HCT116 (cell line): ENCODE data around the gene OBSCN. TPM values are rescaled to one million over a fixed set of nuclear protein-coding genes. Genes with fewer than 3 reads are reported as not detected.

Experiments
- ATAC-seq: fragments of 200-7000 bp; cut with Tn5 transposase; 2 replicates; pipeline ENCODE4 v1.9.1; 2020; ENCODE audit warnings: mild to moderate bottlenecking, moderate library complexity
- BruUV-seq: library from RNA; stranded (reverse); fragments of 400-500 nt; replicated peaks from 2 replicates; lab custom pipeline; 2021; lab: Mats Ljungman, UMichigan
- CTCF ChIA-PET: fragments of 300-600 bp; sonication (Branson Sonifier 250); formaldehyde crosslinking; loops from one replicate; lab custom pipeline; 2021; ENCODE audit warnings: antibody characterized with exemption; lab: Charles Lee
- POLR2A ChIA-PET: fragments of 300-600, 350-600 bp; sonication (Branson Sonifier 250); formaldehyde crosslinking; loops from one replicate; lab custom pipeline; 2021; ENCODE audit warnings: antibody characterized with exemption; lab: Charles Lee
- RAD21 ChIA-PET, 2 experiments: fragments of 300-600 bp; sonication (Branson Sonifier 250); formaldehyde crosslinking; loops; one replicate each; lab custom pipeline; 2023; ENCODE audit warnings: low total read pairs in 2 of 2; ENCODE audit not compliant: uncharacterized antibody in 2 of 2, unreplicated experiment in 2 of 2, low non-redundant PET in 1 of 2; lab: Charles Lee
- DNase-seq: peaks from one replicate; pipeline ENCODE4 v3.0.0-alpha.2; 2010; ENCODE audit warnings: low read depth, low spot score
- H2AFZ ChIP-seq: fragments of 200-600 bp; shearing (Covaris generic), sonication (generic); 2 replicates; pipeline ENCODE4 v1.6.1; 2017; ENCODE audit warnings: low read depth, mixed run types, mixed read lengths, antibody characterized with exemption, low read length; ENCODE audit not compliant: poor library complexity, severe bottlenecking
- H3K27ac ChIP-seq: 2 replicates; pipeline ENCODE4 v1.5.1; 2012; ENCODE audit warnings: low read depth, low read length
- H3K27me3 ChIP-seq: fragments of 200-600 bp; sonication (generic); 2 replicates; pipeline ENCODE4 v1.6.1; 2016; ENCODE audit warnings: mixed run types, low read length, mixed read lengths; ENCODE audit not compliant: insufficient read depth
- H3K36me3 ChIP-seq, 2 experiments: fragments of 200-500 bp in 1 of 2; fragments of 200-600 bp in 1 of 2; sonication (Bioruptor generic) in 1 of 2; sonication (generic) in 1 of 2; 2 replicates each; pipeline versions ENCODE4 v1.5.1 to v1.6.1; 2014 to 2016; ENCODE audit warnings: low read length in 2 of 2, inconsistent platforms in 1 of 2, mixed read lengths in 1 of 2, mixed run types in 1 of 2; ENCODE audit not compliant: insufficient read depth in 2 of 2, control insufficient read depth in 1 of 2
- H3K4me1 ChIP-seq, 2 experiments: fragments of 200-600 bp in 1 of 2; sonication (generic) in 1 of 2; 2 replicates each; pipeline versions ENCODE4 v1.5.1 to v1.6.1; 2012 to 2017; ENCODE audit warnings: low read length in 2 of 2, inconsistent platforms in 1 of 2, mild to moderate bottlenecking in 1 of 2, mixed read lengths in 1 of 2, mixed run types in 1 of 2, moderate library complexity in 1 of 2; ENCODE audit not compliant: insufficient read depth in 2 of 2, control insufficient read depth in 1 of 2
- H3K4me2 ChIP-seq: fragments of 200-600 bp; sonication (generic); 2 replicates; pipeline ENCODE4 v1.6.1; 2017; ENCODE audit warnings: mixed run types, low read length, mixed read lengths
- H3K4me3 ChIP-seq, 2 experiments: fragments of 200-600 bp in 1 of 2; sonication (generic) in 1 of 2; replicated peaks in 1 of 2; 2 replicates each; pipeline ENCODE4 v1.5.1; 2011 to 2016; ENCODE audit warnings: low read length in 2 of 2, control low read depth in 1 of 2, low read depth in 1 of 2, mild to moderate bottlenecking in 1 of 2, mixed read lengths in 1 of 2, mixed run types in 1 of 2
- H3K79me2 ChIP-seq: fragments of 200-600 bp; sonication (generic); 2 replicates; pipeline ENCODE4 v1.6.1; 2017; ENCODE audit warnings: mild to moderate bottlenecking, mixed run types, low read length, moderate library complexity, mixed read lengths; ENCODE audit not compliant: insufficient read depth
- H3K9ac ChIP-seq: fragments of 200-600 bp; sonication (generic); 2 replicates; pipeline ENCODE4 v1.6.1; 2016; ENCODE audit warnings: low read length, mixed read lengths
- H3K9me2 ChIP-seq: fragments of 200-600 bp; sonication (generic), shearing (Covaris generic); 2 replicates; pipeline ENCODE4 v1.6.1; 2017; ENCODE audit warnings: mixed run types, mild to moderate bottlenecking, moderate library complexity; ENCODE audit not compliant: insufficient read depth
- H3K9me3 ChIP-seq, 2 experiments: fragments of 200-500 bp in 1 of 2; fragments of 200-600 bp in 1 of 2; sonication (Bioruptor generic) in 1 of 2; sonication (generic) in 1 of 2; 2 replicates each; pipeline ENCODE4 v1.6.1; 2014 to 2017; ENCODE audit warnings: low read length in 2 of 2, mixed read lengths in 2 of 2, inconsistent platforms in 1 of 2, low read depth in 1 of 2, mild to moderate bottlenecking in 1 of 2, mixed run types in 1 of 2, moderate library complexity in 1 of 2; ENCODE audit not compliant: control insufficient read depth in 1 of 2, insufficient read depth in 1 of 2
- H4K20me1 ChIP-seq: fragments of 200-600 bp; sonication (generic), shearing (Covaris generic); 2 replicates; pipeline ENCODE4 v1.6.1; 2017; ENCODE audit warnings: mixed run types, mild to moderate bottlenecking, moderate library complexity; ENCODE audit not compliant: insufficient read depth
- CEBPB ChIP-seq: IDR thresholded peaks from 2 replicates; pipeline ENCODE4 v1.6.1; 2012; ENCODE audit warnings: low read depth
- EGR1 ChIP-seq: IDR thresholded peaks from 2 replicates; pipeline ENCODE4 v1.6.1; 2012; ENCODE audit warnings: low read depth
- ELF1 ChIP-seq: IDR thresholded peaks from 2 replicates; pipeline ENCODE4 v1.6.1; 2012; ENCODE audit warnings: low read depth, borderline replicate concordance
- EZH2phosphoT487 ChIP-seq: fragments of 200-600 bp; IDR thresholded peaks from 2 replicates; pipeline ENCODE4 v1.6.1; 2018; ENCODE audit warnings: antibody characterized with exemption, borderline replicate concordance
- FOSL1 ChIP-seq: IDR thresholded peaks from 2 replicates; pipeline ENCODE4 v1.6.1; 2012; ENCODE audit warnings: low read depth
- POLR2AphosphoS5 ChIP-seq: IDR thresholded peaks from 2 replicates; pipeline ENCODE4 v1.6.1; 2011; ENCODE audit warnings: mild to moderate bottlenecking, low read depth, low read length, moderate library complexity
- RAD21 ChIP-seq: IDR thresholded peaks from 2 replicates; pipeline ENCODE4 v1.6.1; 2012; ENCODE audit warnings: low read depth, mild to moderate bottlenecking
- SIN3A ChIP-seq: IDR thresholded peaks from 2 replicates; pipeline ENCODE4 v1.6.1; 2012; ENCODE audit warnings: low read depth
- ZBTB33 ChIP-seq: IDR thresholded peaks from 2 replicates; pipeline ENCODE4 v1.6.1; 2011; ENCODE audit warnings: mild to moderate bottlenecking, low read length, moderate library complexity; ENCODE audit not compliant: insufficient replicate concordance; ENCODE audit errors: extremely low read depth
- ZNF274 ChIP-seq: fragments of 200-500 bp; sonication (Bioruptor generic); IDR thresholded peaks from 2 replicates; pipeline ENCODE4 v1.6.1; 2014; ENCODE audit warnings: mild to moderate bottlenecking, low read depth, low read length, inconsistent platforms
- intact Hi-C: fragments of 100-400 bp; cut with micrococcal nuclease; formaldehyde crosslinking; loops from 2 replicates; pipeline ENCODE4 v1.10.0; 2022
- total RNA-seq: library from RNA; stranded (reverse); gene quantifications from one replicate; pipeline ENCODE4 v1.2.1, GENCODE V29; 2021; ENCODE audit not compliant: unreplicated experiment
- TF ChIP-seq, protein P1 (sequence below): IDR thresholded peaks from 2 replicates; pipeline ENCODE4 v1.6.1; 2012; ENCODE audit warnings: low read depth

Gene OBSCN
- total RNA-seq, 1 experiment from 2014 or later, result 16.6 TPM

GRCh38 chr1:228325267-228325666 lies 117.4 kb downstream of the OBSCN start:
- POLR2A ChIA-PET, result no interaction called here
- Histone ChIP-seq H3K4me1 (no peaks in the 10 kb centered on the region), H3K9ac (no peak overlapping the region), H3K27ac (no peak overlapping the region), H3K4me2 (no peak overlapping the region), H3K36me3 (no peaks in the 10 kb centered on the region), H3K79me2 (no peaks in the 10 kb centered on the region), H3K9me3 (peaks cover 3 to 4% of the 10 kb centered on the region in 2 experiments; a peak in 2 of 4 replicates), H3K9me2 (no peaks in the 10 kb centered on the region), H4K20me1 (no peaks in the 10 kb centered on the region), H3K4me3 (no peak overlapping the region), H2AFZ (no peak overlapping the region), H3K27me3 (no peaks in the 10 kb centered on the region)
- CTCF ChIA-PET, result no interaction called here
- no TSS peak for BruUV-seq
- TF ChIP-seq FOSL1 (no peak), ELF1 (no peak), SIN3A (no peak), POLR2AphosphoS5 (no peak), ZBTB33 (no peak), ZNF274 (no peak), RAD21 (no peak), EGR1 (no peak), EZH2phosphoT487 (no peak), CEBPB (no peak)
- TF ChIP-seq, protein P1, sequence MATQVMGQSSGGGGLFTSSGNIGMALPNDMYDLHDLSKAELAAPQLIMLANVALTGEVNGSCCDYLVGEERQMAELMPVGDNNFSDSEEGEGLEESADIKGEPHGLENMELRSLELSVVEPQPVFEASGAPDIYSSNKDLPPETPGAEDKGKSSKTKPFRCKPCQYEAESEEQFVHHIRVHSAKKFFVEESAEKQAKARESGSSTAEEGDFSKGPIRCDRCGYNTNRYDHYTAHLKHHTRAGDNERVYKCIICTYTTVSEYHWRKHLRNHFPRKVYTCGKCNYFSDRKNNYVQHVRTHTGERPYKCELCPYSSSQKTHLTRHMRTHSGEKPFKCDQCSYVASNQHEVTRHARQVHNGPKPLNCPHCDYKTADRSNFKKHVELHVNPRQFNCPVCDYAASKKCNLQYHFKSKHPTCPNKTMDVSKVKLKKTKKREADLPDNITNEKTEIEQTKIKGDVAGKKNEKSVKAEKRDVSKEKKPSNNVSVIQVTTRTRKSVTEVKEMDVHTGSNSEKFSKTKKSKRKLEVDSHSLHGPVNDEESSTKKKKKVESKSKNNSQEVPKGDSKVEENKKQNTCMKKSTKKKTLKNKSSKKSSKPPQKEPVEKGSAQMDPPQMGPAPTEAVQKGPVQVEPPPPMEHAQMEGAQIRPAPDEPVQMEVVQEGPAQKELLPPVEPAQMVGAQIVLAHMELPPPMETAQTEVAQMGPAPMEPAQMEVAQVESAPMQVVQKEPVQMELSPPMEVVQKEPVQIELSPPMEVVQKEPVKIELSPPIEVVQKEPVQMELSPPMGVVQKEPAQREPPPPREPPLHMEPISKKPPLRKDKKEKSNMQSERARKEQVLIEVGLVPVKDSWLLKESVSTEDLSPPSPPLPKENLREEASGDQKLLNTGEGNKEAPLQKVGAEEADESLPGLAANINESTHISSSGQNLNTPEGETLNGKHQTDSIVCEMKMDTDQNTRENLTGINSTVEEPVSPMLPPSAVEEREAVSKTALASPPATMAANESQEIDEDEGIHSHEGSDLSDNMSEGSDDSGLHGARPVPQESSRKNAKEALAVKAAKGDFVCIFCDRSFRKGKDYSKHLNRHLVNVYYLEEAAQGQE, result no peak
- DNase-seq (no peak), ATAC-seq (no peak)
- RAD21 ChIA-PET, result no interaction called here
- intact Hi-C loops, result no loop called here
